ENCODE measurements around the gene CWF19L2.

GRCh38 chr11:107478922-107479321 is 21.3 kb upstream of the CWF19L2 start:
- TF ChIP-seq EZH2 (IDR thresholded peaks at IDR 0.05; ENCODE audit: low read depth, unreplicated experiment) (no peak), CTCF (conservative IDR thresholded peaks at IDR 0.05; ENCODE audit: low read depth in 2 of 2) (no peak), STAT1 (IDR thresholded peaks at IDR 0.05; ENCODE audit: unreplicated experiment) (no peak), ZNF331 (CRISPR knock-in tag; IDR thresholded peaks at IDR 0.05; ENCODE audit: low read depth) (no peak), JUNB (IDR thresholded peaks at IDR 0.05; ENCODE audit: unreplicated experiment) (no peak)
- TF ChIP-seq, protein P1, sequence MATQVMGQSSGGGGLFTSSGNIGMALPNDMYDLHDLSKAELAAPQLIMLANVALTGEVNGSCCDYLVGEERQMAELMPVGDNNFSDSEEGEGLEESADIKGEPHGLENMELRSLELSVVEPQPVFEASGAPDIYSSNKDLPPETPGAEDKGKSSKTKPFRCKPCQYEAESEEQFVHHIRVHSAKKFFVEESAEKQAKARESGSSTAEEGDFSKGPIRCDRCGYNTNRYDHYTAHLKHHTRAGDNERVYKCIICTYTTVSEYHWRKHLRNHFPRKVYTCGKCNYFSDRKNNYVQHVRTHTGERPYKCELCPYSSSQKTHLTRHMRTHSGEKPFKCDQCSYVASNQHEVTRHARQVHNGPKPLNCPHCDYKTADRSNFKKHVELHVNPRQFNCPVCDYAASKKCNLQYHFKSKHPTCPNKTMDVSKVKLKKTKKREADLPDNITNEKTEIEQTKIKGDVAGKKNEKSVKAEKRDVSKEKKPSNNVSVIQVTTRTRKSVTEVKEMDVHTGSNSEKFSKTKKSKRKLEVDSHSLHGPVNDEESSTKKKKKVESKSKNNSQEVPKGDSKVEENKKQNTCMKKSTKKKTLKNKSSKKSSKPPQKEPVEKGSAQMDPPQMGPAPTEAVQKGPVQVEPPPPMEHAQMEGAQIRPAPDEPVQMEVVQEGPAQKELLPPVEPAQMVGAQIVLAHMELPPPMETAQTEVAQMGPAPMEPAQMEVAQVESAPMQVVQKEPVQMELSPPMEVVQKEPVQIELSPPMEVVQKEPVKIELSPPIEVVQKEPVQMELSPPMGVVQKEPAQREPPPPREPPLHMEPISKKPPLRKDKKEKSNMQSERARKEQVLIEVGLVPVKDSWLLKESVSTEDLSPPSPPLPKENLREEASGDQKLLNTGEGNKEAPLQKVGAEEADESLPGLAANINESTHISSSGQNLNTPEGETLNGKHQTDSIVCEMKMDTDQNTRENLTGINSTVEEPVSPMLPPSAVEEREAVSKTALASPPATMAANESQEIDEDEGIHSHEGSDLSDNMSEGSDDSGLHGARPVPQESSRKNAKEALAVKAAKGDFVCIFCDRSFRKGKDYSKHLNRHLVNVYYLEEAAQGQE (IDR thresholded peaks at IDR 0.05; ENCODE audit: unreplicated experiment) = no peak

Data from GM23338 (cell line).